OCI-M2 (cell line): Measurements from ENCODE around the gene PBRM1.
"Not testable (repeated sequence)": the region's sequence is repeated elsewhere in the genome, so short reads cannot be mapped to it uniquely, and the experiment has no call there.

Experiments used
- DNase-seq: peaks from one replicate; lab custom pipeline; 2025; ENCODE audit not compliant: unreplicated experiment; lab: John Stamatoyannopoulos, UW

Gene PBRM1

DNA sequence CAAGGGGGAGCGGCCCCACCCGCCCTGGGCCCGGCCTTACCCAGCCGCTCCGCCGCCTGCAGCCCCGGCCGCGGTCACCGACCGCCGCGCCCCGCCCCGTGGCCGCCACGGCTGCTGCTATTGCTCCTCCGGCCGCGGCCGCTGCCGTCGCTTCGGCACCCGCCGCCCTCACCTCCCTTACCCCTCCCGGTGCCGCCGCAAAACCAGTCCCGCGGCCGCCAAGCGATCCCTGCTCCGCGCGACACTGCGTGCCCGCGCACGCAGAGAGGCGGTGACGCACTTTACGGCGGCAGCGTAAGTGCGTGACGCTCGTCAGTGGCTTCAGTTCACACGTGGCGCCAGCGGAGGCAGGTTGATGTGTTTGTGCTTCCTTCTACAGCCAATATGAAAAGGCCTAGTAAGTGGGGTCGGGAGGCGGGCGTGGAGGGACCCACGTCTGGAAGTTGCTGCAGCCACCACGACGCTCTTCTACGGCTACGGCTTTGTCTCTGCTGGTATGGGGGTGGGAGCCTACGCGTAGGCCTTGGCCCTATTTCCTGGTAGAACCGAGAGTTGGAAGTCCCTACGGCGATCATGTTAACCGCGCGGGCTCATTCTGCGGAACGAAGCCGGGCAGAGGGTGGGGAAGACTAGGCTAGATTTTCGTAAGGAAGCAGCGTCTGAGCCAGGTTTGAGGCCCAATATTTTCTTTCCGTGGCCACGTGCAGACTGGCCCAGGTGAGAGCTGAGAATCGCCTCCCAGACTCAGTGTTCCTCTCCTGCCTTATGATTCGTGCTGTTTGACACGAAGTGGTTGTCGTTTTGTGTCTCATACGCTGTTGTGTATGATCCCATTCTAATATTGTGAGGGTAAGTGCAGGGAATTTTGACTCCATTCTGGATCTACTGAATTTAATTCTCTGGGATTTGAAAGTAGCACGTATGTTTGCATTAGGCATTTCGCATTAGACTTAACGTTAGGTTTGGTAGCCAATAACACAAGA is at the start of gene PBRM1, which contains the start of gene GNL3:
PBRM1 (minus strand) TSS at position 205 of the 983 bp plus-strand sequence.
GNL3 (plus strand) TSS at position 324 of the 983 bp plus-strand sequence; CDS start at position 385, 61 bp downstream.
- no peak for DNase-seq

DNA sequence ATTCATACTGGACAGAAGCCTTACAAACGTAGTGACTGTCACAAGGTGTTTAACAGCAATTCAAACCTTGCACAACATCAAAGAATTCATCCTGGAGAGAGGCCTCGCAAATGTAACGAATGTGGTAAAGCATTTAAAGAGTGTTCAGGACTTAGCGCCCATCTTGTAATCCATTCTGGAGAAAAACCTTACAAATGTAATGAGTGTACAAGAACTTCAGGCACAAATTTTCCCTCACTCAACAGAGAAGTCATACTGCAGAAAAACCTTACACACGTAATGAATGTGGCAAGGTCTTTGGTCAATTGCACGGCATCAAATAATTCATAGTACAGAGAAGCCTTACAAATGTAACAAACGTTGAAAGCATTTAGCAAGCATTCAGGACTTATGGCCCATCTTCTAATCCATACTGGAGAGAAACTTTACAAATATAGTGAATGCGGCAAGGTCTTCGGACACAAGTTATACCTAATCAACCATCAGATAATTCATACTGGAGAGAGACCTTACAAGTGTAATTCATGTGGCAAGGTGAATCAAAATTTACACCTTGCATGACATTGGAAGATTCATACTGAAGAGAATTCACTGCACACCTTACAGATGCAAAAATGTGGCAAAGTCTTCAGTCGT is 47.7 kb upstream of the PBRM1 start:
- no peak for DNase-seq

DNA sequence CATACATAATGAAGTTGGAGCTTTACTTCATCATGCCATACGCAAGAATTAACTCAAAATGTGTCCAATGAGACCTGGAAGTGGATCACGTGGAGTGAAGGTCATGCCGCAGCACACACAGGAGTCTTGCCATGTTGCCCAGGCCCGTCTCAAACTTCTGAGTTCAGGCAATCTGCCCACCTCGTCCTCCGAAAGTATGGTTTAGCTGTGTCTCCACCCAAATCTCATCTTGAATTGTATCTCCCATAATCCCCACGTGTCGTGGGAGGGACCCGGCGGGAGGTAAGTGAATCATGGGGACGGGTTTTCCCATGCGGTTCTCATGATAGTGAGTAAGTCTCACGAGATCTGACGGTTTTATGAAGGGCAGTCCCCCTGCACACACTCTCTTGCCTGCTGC is 45.9 kb upstream of the PBRM1 start:
- no peak for DNase-seq

DNA sequence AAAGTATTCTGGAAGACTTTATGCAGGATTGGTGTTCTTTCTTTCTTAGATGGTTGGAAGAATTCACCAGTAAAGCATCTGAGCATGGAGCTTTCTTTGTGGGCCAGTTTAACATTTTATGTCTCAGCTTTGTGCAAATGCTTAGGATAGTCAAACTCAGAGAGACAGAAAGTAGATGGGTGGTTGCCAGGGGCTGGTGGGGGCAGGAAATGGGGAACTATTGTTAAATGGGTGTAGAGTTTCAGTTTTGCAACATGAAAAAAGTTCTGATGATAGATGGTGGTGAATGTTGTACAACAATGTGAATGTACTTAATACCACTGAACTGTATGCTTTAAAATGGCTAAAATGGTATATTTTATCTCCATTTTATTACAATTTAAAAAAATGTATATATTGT is 45.0 kb upstream of the PBRM1 start:
- no peak for DNase-seq

DNA sequence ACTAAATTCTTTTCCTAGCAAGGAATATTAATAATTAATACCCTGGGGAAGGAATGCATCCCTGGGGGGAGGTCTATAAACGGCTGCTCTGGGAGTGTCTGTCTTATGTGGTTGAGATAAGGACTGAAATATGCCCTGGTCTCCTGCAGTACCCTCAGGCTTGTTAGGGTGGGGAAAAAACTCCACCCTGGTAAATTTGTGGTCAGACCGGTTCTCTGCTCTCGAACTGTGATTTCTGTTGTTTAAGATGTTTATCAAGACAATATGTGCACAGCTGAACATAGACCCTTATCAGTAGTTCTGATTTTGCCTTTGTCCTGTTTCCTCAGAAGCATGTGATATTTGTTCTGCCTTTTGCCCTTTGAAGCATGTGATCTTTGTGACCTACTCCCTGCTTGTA is 43.0 kb upstream of the PBRM1 start:
- not testable (repeated sequence) for DNase-seq

DNA sequence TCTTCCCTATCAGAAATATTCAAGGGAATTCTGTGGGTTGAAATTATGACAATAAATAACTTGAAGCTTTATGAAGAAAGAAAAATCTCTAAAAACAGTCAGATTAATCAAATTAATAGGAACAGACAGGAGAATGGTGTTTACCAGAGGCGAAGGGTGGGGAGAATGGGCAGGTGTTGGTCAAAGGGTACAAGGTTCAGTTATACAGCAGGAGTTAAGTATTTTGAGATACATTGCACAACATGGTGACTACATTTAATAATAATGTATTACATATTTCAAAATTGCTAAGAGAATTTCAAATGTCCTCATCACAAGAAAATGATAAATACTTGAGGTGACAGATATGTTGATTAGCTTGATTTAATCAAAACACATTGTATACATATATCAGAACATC is 38.8 kb upstream of the PBRM1 start:
- no peak for DNase-seq

DNA sequence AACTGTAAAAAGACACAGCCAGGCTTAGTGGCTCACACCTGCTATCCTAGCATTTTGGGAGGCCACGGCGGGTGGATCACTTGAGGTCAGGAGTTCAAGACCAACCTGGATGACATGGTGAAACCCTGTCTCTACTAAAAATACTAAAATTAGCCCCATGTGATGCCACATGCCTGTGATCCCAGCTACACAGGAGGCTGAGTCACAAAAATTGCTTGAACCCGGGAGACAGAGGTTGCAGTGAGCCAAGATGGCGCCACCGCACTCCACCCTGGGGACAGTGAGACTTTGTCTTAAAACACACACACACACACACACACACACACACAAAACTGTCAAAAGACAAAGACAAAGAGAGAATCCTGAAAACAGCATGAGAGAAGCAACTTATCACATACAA is 38.2 kb upstream of the PBRM1 start:
- DNase-seq = no peak

DNA sequence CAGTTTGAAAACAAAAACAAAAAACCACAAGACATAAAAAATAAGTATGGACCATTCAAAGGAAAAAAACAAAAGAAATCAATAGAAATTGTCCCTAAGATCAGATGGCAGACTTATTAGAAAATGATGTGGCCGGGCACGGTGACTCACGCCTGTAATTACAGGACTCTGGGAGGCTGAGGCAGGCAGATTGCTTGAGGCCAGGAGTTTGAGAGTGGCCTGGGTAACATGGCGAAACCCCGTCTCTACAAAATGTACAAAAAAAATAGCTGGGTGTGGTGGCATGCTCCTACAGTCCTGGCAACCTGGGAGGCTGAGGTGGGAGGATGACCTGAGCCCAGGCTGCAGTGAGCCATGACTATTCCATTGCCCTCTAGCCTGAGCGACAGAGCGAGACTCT is 36.8 kb upstream of the PBRM1 start:
- no peak for DNase-seq

DNA sequence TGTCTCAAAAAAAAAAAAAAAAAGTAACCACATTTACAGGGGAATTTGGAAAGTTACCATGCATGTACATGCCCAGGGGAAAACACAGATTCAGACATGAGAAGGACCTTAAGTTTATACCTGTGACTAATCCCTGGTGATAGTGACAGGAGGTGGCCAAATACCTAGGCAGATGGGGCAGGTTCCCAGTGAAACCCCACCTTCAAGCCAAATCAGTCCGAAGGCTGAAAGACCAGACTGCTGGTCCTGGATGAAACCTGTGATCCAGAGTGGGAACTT is 36.0 kb upstream of the PBRM1 start:
- DNase-seq = no peak

DNA sequence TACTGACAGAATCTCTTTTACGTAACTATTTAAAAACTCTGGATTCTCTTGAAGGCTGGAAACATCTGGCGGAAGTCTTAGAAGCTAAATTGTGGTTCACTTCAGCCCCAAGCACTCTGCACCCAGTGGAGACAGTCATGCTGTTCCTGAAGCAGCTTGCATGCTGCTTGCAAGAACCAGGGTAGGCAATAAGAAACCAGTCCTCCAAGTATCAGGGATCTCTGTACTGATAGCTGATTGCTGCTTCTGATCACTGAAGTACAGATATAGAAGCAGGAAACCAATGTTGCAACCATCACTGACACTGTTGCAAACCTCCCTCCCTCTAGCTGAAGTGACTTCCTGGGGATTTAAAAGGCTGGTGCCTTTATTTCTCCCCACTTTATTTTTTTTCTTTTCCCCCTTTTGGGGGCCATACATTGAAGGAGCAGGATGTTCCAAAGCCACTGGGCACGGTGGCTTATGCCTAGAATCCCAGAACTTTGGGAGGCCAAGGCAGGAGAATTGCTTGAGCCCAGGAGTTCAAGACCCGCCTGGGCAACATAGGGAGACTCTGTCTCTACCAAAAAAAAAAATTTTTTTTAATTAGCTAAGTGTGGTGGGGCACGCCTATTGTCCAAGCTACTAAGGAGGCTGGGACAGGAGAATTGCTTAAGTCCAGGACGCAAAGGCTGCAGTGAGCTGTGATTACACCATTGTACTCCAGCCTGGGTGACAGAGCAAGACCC is 35.5 kb upstream of the PBRM1 start:
- no peak for DNase-seq

DNA sequence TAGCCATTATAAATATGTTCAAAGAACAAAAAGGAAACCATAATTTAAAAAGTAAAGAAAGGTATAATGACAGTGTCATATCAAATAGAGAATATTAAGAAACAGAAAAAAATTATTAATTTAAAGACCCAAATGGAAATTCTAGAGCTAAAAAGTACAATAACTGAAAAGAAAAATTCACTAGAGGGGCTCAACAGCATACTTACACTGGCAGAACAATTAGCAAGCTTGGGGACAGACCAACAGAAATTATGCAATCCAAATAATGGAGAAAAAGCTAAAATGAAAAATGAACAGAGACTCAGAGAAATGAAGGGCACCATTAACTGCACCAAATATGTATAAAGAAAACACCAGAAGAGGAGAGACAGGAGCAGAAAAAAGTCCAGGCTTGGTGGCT is 33.9 kb upstream of the PBRM1 start:
- DNase-seq = no peak

DNA sequence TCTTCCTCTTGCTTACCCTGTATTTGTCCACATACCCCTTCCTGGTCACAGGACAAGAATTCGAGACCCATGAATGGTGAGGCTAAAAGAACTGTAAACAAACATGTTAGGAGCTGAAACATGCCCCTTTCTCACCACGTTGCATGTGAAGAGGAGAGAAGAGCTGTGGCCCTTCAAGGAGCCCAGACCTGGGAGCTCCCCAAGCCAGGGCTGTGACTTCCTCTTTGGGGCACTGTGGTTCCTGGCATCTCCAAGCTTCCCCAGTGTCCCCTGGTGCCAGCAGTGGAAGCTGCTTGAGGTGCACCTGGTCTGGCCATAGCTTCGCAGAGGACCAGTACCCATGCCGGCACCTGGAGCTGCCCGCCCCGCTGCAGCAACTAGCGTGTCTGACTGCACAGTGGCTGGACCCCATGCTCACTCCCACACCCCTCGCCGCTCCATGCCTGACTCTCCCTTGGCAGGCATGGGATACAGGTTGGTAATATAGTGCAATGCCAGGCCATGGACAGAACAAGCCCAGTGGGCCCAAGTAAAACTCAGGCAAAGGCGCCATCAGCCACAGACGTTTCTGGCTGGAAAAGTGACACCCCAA is 30.1 kb upstream of the PBRM1 start:
- no peak for DNase-seq

DNA sequence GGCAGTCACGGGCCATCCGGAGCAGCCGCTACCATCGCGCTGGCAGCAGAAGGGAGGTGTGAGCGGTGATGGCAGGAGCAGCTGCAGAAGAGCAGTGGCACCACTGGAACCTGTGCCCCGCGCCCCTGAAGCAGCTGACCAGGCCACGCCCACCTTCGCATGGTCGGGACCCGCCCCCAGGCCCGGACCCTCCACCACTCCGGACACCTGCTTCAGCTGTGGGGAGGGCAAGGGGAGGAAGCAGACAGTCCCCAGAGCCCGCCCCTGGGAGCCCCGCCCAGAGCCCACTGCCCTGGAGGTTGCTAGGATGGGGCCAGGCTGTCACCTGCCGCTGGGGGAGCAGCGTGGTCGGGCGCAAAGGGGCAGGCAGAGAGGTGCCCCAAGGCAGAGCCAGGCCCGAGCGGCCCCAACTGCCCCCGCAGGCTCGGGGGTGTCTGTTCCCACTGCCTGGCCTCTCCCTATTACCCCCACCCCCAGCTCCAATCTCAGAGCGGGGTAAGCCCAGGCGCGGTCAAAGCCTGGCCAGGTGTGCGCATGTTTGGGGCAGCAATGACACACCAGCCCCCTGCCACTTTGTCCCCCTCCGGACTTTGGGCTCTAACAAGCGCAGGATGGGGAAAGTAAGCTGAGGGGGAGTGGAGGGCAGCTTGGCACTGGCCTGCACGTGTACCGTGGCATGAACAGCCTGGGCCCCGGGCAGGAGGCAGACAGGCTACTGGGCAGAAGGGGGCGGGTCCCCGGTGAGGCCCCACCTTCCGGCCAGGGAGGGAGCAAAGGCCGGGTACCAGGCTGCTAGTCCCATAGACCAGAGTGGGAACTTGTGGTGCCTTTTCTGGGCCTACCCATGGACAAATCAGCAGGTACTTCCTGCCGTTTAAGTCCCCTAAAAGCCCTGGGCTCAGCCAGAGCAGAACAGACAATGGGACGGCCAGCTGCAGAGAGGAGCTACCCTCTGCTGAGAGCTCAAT is 28.9 kb upstream of the PBRM1 start:
- DNase-seq = no peak

DNA sequence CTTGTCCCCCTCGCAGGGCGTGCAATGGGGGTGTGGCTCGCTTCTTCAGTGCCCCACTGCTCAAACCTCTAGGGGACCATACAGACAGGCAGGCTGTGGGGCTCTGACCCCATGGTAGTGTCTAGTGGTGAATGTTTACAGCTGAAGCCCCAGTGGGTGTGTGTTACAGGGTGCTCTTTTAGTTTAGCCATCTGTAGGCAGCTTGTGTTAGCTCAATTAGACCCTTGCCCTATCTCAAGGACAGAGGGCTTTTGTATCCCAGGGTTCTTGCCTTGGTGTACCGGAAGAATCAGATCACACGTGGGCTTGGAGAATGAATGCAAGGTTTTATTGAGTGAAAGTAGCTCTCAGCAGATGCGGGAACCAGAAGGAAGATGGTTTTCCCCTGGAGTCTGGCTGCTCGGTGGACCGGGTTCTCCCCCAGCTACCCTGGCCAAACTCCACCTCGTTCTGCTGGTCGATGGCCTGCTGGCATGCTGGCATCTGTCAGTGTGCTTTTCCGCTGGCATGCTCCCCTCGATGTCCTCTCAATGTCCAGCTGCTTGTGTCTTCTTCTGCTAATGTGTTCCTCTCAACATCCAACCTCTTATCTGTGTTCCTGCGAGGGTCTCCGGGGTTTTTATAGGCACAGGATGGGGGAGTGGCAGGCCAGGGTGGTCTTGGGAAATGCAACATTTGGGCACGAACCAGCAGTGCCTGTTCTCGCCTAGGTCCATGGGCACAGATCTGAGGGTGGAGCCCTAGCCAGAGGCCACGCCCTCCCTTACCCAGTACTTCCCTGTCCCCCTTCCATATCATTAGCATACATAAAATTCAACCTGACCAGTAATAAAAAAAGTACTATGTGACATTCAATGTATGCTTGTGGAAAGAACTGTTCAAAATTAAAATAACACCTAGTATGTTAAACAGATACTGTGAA is 26.8 kb upstream of the PBRM1 start:
- no peak for DNase-seq

DNA sequence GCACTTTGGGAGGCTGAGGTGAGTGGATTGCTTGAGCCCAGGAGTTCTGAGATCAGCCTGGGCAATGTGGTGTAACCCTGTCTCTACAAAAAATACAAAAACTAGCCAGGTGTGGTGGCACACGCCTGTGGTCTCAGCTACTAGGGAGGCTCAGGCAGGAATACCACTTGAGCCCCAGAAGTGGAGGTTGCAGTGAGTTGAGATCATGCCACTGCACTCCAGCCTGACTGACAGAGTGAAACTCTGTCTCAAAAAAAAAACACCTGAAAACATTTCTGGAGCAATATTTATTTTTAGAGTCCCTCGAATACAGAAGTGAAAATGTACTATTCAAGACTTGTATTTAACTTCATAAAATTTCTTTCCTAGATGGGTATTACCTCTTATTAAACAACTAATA is 24.8 kb upstream of the PBRM1 start:
- DNase-seq = no peak

DNA sequence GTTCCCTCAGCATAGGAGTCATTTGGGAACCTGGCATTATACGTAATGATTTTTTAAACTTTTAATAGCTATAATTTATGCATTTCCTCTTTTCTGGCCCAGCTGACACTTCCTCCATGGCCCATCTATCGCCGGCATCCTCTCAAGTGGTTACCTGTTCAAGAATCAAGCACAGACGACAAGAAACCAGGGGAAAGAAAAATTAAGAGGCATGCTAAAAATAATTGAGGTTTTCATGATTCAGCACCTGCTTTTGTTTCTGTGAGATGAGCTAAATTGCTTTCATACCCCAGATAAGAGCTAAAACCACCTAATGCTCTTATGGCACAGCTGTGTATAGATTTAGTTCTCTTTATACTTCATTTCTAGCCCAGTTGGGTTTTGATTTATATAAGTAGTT is 21.9 kb upstream of the PBRM1 start:
- no peak for DNase-seq

DNA sequence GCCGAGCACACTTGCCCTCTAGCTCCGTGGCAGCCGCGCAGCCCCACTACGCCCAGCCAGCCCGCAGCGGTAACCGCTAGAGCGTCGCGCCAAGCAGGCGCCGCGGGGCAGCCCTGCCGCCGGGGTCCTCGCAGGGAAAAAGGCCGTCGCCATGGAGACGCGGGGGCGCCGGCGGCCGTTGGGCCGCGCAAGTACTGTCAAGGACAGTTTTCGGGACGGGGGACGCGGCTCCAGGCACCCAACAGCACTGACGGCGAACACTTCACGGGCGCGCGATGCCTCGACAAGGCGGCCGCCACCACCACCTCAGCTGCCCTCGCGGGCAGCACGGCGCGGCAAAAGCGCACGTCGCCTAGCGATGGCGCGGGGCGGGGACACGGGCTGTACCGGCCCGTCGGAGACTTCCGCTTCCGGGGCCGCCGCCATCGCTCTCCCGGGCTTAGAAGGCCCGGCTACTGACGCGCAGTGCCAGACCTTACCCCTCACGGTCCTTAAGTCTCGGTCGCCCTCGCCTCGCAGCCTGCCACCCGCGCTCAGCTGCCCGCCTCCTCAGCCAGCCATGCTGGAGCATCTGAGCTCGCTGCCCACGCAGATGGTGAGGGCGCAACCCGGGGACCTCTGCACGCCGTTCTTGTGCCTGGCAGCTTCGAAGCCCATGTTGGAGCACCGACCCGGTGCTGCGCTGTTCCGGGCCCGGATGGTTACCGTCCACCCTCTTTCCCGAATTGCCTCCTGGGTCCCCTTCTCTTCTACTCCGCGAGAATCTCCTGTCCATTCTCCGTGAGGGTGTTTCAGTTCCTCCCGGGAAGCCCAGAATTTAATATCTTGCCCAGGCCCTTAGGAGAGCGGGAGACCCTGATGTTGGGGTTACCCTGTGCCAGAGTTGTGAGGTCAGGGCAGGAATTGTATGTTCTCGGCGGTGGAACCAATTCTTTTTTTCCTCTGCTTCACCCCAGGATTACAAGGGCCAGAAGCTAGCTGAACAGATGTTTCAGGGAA is 20.3 kb upstream of the PBRM1 start, which contains the start of the genes GLT8D1 and SPCS1:
GLT8D1 (minus strand) TSS at position 104 of the 999 bp plus-strand sequence. CDS start 5,331 bp downstream, outside the sequence.
SPCS1 (plus strand) TSS at position 419 of the 999 bp plus-strand sequence; CDS start at position 560, 141 bp downstream.
- DNase-seq = no peak

DNA sequence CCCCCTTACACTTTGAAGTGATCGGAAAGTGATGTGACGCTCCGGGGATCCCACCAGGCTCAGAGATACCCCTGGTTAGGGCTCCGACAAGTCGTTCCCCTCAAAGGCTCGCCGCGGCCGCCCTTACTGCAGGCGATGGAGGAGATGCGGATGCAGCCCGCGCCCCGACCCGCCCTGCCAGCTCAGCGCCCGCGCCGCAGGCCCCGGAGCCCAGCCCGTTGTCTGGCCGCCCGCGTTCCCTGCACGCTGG is 19.6 kb upstream of the PBRM1 start:
- no peak for DNase-seq
